HepG2 (cell line): ENCODE measurements around the gene MYO1B. TPM values are rescaled to one million over a fixed set of nuclear protein-coding genes. Genes with fewer than 3 reads are reported as not detected.

ENCODE experiments used
- ELF3 ChIP-seq: IDR thresholded peaks from 2 replicates; pipeline ENCODE4 v1.6.1; 2016; ENCODE audit warnings: missing genetic modification reagents, missing compliant biosample characterization
- HNF1A ChIP-seq, 2 experiments: sonication (generic) in 1 of 2; formaldehyde crosslinking in 1 of 2; IDR thresholded peaks; 2 replicates each; pipeline versions ENCODE4 v1.4.0 to v1.6.1; 2016 to 2020; ENCODE audit warnings: borderline replicate concordance in 1 of 2, low read depth in 1 of 2, mild to moderate bottlenecking in 1 of 2, missing genetic modification reagents in 1 of 2
- HOMEZ ChIP-seq: IDR thresholded peaks from 2 replicates; pipeline ENCODE4 v1.6.1; 2016; ENCODE audit warnings: low read depth
- SOX6 ChIP-seq, 2 experiments: fragments of 450-650 bp in 1 of 2; sonication (generic) in 1 of 2; formaldehyde crosslinking in 1 of 2; IDR thresholded peaks; 2 replicates each; pipeline versions ENCODE4 v1.4.0 to v1.6.1; 2017 to 2020; ENCODE audit warnings: antibody characterized with exemption in 1 of 2, mild to moderate bottlenecking in 1 of 2, missing genetic modification reagents in 1 of 2
- TEAD3 ChIP-seq: optimal IDR thresholded peaks from 2 replicates; pipeline ENCODE3; 2016; ENCODE audit warnings: borderline replicate concordance
- ZNF646 ChIP-seq: sonication (generic); formaldehyde crosslinking; IDR thresholded peaks from 2 replicates; pipeline ENCODE4 v1.9.0; 2021; ENCODE audit warnings: mild to moderate bottlenecking, missing genetic modification reagents
- polyA plus RNA-seq, 8 experiments: library from polyadenylated mRNA; depleted of rRNA in 3 of 8; stranded (reverse) in 7 of 8; unstranded in 1 of 8; fragments of >200 nt; fragmentation: Illumina TruSeq in 4 of 8; extraction: Trizol in 4 of 8; gene quantifications; 2 replicates each; pipeline versions ENCODE4 v1.2.1 to v1.2.3, GENCODE V29; 2011 to 2016; ENCODE audit warnings: low read depth in 4 of 8, missing spikeins in 1 of 8, mixed read lengths in 1 of 8; ENCODE audit not compliant: insufficient read depth in 1 of 8
- total RNA-seq, 5 experiments: library from RNA; depleted of rRNA; stranded (reverse); fragments of >200 nt; fragmentation: Illumina TruSeq; extraction: Trizol; gene quantifications; 2 replicates each; pipeline ENCODE4 v1.2.3, GENCODE V29; 2016; ENCODE audit warnings: low read depth in 1 of 5

The MYO1B gene
- total and polyA plus RNA-seq, 2 of the 13 experiments (the other 11 are each of a cell fraction or from before 2014, with no cell fraction given) = 36.9 to 89.8 TPM

GRCh38 chr2:191311627-191312026 is 66.4 kb downstream of the MYO1B start (continued):
- TF ChIP-seq ZNF646 (CRISPR knock-in tag) (no peak), HOMEZ (CRISPR knock-in tag) (peak; percentile 80; the same call in 1 of the 2 replicates), TEAD3 (CRISPR knock-in tag) (peak; percentile 80), SOX6 (IDR thresholded peaks at IDR 0.05) (no peak), SOX6 (CRISPR knock-in tag; IDR thresholded peaks at IDR 0.05) (peak; percentile 19; the same call in 1 of the 2 replicates), ELF3 (CRISPR knock-in tag) (peak; percentile 79), HNF1A (IDR thresholded peaks at IDR 0.05; ENCODE audit: low read depth) (peak; percentile 64; the same call in 1 of the 2 replicates), HNF1A (CRISPR knock-in tag; IDR thresholded peaks at IDR 0.05; ENCODE audit: borderline replicate concordance) (no peak)
